Stimulated activated CD8-positive, alpha-beta memory T cell treated with anti-CD3 and anti-CD28 coated beads, Interleukin-12 subunit alpha, Interleukin-12 subunit beta, amount 100 ng/mL, for 24 hours (primary cell): ENCODE results near the gene ATP11A.
"Not testable (repeated sequence)": the region's sequence is repeated elsewhere in the genome, so short reads cannot be mapped to it uniquely, and the experiment has no call there.

Experiments
- DNase-seq: peaks from one replicate; pipeline ENCODE4 v3.0.0-alpha.2; 2020; ENCODE audit errors: extremely low read depth

The ATP11A gene

GRCh38 chr13:112776354-112776753 is 86.5 kb downstream of the ATP11A start:
- no peak for DNase-seq

GRCh38 chr13:112776971-112777370 is 87.1 kb downstream of the ATP11A start:
- DNase-seq, result no peak

GRCh38 chr13:112777637-112778406 is 88.0 kb downstream of the ATP11A start:
- no peak for DNase-seq

DNA sequence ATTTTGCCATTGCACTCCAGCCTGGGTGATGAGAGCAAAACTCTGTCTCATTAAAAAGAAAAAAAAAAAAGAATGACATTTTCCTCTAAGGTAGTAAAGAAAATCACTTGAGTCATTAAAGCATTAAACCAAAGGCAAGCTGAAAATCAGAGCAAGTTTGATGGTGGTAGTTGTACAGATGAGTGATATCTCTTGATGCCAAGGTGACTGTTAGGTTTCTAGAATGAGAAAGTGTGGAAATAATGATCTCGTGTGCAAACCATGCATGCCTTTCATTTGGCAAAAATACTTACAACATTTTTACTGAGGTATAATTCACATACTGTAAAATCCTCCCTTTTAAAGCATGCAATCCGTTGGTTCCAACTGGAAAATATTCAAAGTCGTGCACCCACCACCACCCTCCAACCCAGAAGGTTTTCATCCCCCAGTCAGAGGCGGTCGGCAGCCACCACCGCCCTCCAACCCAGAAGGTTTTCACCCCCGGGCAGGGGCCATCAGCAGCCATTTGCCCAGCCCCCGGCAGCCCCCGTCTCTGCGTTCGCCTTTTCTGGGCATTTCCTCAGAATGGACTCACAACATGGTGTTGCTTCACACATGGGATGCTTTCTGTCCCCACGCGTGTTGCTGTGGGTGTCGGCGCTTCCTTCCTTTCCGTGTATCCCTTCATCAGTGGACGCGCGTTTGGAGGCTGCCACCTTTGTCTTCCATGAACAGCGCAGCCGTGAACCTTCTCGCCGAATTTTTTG is 90.2 kb downstream of the ATP11A start:
- no peak for DNase-seq

DNA sequence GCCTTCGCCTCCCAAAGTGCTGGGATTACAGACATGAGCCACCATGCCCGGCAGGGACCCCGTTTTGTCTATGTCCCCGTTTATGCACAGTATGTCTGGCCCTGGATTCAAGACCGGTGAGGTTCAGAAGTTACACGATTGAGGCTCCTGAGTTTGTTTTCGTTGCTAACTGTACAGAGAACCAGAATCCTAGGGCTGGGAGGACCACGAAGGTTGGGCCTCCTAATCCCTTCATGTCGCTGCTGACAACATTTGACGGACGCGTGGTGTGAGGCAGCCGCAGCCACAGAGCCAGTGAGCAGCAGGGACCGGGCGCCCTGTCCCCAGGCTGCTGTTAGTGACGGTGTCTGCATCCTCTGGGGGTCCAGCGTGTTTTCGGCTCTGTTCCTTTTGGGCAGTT is 91.4 kb downstream of the ATP11A start:
- no peak for DNase-seq

DNA sequence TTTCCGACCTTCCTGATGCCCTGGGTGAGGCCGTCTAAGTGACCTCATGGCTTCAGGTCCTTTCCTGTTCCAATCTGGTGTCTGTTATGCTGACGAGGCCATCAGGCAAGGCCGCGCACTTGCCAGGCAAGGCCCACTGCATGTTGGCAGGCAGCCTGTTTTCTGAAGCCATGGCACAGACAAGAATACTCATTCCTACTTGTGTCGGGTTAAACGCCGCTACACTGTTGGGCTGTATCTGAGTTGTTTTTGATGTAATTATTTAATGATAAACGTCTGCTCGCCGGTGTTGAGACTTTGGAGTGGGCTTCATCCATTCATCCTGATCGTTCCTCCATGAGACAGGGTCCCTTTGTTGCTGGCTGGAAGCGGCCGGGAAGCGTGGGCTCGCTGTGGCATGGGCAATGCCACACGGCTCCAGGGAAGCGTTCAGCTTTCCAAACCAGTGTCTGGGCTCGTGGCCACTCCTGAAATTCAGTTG is 92.1 kb downstream of the ATP11A start:
- DNase-seq, result no peak

GRCh38 chr13:112782429-112783010 is 92.7 kb downstream of the ATP11A start:
- DNase-seq, result no peak

DNA sequence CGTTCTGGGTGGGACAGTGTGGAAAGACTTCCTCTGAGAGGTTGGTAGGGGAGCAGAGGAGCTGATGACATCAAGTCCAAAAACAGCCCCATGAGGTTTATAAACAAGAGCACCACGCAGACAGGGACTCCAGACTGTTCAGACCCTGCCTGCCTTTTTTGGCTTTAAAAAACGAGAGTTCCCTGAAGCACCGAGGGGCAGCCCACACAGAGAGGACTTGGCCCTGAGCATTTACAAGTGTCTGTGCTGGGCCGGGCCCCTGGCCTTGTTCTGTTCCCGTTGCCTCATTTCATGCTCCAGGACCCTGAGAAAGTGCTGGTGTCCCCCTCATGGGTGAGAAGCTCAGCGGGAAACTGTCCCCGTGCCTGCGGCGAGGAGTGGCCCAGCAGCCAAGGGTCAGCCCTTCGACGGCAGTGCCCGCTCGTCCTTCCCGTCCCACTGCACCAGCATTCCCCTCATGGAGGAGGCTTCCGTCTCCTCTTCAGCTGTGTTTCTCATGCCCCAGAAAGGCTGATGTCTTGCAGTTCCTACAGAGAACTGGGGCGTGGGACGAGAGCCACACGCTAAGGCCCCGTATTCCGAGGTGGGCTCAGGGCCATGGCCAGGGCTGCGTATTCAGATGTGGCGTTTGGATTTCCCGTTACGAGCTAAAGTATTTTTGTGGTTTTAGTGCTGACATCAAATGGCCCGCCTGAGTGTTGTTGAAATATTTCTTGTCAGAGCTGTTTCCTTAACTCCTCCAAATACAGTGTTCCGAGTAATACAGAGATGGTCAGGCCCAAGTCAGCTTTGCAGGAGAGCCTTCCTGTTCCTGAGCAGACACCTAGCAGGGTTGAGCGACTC is 93.5 kb downstream of the ATP11A start:
- no peak for DNase-seq

DNA sequence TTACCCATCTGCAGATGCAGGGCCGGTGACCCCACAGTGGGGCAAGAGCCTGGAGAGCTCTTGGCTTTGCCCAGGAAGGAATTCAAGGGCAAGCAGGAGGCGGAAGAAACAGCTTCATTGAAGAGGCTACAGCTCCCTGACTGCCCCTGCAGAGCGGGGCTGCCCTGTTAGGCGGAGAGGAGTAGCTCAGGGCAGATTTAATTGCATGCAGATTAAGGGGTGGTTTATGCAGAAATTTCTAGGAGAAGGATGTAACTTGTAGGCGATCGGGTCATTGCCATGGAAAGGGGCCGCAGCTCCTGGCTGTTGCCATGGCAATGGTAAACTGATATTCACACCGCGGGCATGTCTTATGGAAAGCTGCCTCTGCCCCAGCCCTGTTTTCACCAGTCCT is 94.1 kb downstream of the ATP11A start:
- no peak for DNase-seq

- no peak for DNase-seq
Observed at GRCh38 chr13:112784811-112785482, 95.1 kb downstream of the ATP11A start.

GRCh38 chr13:112785483-112785856 is 95.6 kb downstream of the ATP11A start:
- DNase-seq, result no peak

DNA sequence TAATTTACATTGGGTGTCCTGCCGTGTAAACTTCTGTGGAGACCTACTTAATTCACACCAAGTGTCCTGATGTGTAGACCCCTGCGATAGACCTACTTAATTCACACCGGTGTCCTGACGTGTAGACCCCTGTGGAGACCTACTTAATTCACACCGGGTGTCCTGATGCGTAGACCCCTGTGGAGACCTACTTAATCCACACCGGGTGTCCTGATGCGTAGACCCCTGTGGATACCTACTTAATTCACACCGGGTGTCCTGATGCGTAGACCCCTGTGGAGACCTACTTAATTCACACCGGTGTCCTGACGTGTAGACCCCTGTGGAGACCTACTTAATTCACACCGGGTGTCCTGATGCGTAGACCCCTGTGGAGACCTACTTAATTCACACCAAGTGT is 97.0 kb downstream of the ATP11A start:
- DNase-seq, result not testable (repeated sequence)

GRCh38 chr13:112790735-112791641 is 101.2 kb downstream of the ATP11A start:
- no peak for DNase-seq

DNA sequence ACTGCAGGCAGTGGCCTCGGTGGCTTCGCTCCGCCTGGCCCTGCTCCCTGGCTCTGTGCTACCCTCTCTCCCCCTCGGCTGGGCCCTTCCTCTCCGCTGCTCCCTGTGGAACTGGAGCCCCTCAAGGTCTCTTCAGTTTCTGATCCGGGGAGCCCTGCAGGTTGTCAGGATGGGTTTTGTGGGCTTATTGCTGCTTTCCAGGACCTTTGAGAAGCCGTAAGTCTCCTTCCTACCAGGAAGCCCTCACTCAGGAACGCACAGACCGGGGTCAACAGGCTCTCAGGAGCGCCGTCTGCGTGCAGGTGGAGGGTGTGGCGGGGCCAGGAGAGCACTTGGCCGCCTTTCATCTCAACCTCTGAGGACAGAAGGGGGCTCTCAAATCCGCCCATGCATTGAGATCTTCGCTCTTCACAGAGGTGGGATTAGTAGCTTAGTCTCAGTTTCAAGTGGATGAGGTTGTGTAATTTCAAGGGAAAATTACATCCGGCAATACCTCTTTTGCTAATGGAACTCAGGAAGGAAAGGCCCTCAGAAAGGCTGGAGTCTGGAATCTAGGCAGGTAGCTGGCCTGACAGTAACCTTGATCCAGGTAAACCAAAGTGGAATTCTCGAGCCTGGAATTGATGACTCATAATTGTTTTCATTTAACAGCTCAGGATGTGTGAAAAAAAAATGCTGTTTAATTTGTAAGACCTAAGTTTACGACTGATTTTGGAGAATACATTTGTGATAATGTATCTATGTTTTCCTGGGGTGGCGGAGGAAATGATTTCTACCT is 102.0 kb downstream of the ATP11A start:
- no peak for DNase-seq

DNA sequence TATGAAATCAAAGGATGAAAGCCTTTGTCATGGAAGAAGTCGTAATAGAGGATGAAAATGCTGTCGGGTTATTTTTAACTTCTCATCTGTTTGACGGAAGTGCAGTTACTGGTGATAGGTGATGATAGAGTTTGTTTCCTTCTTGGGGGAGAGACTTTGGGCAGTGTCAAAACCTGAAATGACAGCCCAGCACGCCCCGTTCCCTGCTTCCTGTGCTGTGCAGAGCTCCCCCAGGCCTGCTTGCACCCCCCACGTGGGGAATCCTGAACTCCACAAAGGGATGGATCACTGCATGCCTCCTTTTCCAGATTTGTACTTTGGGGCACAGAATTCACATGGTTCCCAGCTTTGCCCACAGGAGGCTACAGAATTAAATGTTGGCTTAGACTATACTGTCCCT is 102.7 kb downstream of the ATP11A start:
- no peak for DNase-seq

DNA sequence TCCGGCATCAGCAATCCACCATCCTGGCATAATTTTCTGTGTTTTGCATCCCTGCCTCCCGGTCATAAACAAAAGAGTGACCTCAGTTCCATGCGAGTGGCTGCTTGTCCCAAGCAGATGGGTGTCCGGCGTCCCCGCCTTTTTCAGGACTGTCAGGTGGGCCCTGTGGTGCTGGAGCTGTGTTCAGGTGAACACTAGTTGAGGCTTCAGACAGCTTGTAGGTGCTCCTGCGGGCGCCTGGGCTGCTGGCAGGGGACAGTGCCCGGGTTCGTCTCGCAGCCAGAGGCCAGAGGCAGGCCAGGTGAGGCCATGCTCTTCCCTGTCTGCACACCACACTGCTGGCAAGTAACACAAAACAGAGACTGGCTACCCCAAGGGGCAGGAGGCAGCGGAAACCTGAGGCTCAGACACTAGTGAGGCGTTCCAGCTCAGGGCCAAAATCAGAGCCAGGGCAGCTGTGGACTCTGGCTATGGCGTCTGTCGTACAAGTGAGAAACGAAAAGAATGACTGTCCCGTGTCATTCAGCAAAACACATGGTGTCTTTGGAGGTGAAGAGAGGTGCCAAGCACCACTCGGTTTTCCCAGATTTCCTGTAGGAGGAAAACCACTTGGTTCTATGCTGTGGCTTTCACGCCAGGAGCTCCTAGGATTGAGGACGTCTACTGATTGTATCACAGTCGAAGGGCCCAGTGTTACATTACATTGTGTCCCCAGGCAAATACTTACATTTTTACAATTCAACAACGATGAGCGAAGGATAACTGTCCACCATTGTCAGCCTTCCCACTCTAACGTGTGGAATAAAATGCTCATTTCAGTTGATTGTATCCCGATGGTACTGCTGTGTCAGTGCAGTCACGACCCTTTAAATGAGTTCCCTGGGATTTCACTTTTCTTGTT is 104.0 kb downstream of the ATP11A start:
- DNase-seq, result no peak

DNA sequence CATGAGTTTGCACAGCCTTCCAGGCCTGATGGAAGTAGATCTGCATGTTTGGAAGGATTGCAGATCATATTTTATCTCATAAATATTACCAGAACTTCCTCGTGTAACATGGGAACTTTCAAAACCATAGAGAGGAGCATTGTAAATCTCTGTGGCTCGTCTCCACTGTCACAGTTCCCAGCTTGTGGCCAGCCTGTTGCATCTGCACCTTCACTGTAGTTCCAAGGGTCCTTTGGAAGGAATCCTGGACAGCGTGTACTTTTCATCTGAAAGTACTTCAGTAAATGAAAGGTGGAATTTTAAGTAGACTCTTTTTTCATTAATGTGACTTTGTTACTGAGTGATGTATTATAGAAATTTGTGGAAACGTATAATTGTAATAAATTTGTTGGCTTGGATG is 105.4 kb downstream of the ATP11A start:
- DNase-seq, result no peak

DNA sequence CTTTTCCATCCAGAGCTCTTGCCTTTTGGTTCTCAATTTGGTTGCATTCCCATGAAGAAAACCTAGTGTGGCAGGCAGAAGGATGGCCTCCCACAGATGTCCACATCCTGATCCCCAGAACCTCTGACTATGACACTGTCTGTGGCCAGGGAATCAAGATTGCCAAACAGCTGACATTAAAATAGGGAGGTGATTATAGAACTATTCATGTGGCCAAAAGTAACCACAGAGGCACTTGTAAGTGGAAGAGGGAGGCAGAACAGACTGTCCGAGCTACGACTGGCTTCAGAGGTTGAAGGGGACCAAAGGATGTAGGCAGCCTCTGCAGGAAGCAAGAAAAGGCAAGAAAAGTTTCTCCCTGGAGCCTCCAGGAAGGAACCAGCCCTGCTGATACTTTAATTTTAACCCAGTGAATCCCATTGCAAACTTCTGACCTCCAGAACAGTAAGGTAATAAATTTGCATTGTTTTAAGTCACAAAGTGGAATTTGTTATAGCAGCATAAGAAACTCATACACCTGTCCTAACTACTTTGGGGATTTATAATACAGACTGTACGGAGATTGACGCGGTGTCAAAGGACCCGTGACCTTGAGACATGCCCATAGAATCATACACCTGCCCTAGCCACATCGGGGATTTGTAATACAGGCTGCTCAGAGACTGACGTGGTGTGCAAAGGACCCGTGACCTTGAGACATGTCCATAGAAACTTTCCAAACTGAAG is 106.5 kb downstream of the ATP11A start:
- no peak for DNase-seq
